Measurements from ENCODE around the gene HACE1.
"Not testable (repeated sequence)": the region's sequence is repeated elsewhere in the genome, so short reads cannot be mapped to it uniquely, and the experiment has no call there.

The HACE1 gene

DNA sequence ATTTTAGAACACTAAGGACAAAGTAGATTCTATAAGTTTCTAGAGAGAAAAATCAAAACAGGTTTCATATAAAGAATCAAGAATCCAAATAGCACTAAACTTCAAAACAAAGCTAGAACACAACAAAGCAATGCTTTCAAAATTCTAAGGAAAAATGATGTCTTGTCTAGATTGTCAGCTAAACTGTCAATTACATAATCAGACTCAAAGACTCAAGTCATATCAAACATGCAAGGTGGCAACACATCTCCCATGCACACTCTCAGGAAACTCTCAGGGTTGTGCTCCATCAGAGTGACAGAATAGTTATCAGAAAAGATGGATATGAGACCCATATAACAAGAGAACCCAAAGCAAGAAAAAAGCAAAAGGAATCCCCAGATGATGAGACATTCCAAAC lies 23.9 kb downstream of the HACE1 start:
- Histone ChIP-seq H3F3A (ENCODE audit: low read depth) (no peaks in the 10 kb centered on the region), H3K9me3 (ENCODE audit: insufficient read depth, low read depth, low read length) (no peaks in the 10 kb centered on the region), H3K27me3 (ENCODE audit: insufficient read depth, low read length, poor library complexity, severe bottlenecking) (no peaks in the 10 kb centered on the region), H3K9me2 (replicated peaks; ENCODE audit: low read depth, low read length) (no peaks in the 10 kb centered on the region), H4K20me1 (ENCODE audit: insufficient read depth, low read length, poor library complexity, severe bottlenecking) (no peaks in the 10 kb centered on the region), H3K4me3 (ENCODE audit: low read length, poor library complexity, severe bottlenecking) (no peak overlapping the region), H3K36me3 (ENCODE audit: insufficient read depth, low read length) (peaks cover 27% of the 10 kb centered on the region), H3K9ac (ENCODE audit: low read depth, low read length, poor library complexity, severe bottlenecking) (no peak overlapping the region), H2AFZ (ENCODE audit: low read length) (no peak overlapping the region), H3K79me2 (ENCODE audit: insufficient read depth, low read length) (no peaks in the 10 kb centered on the region), H3K4me1 (ENCODE audit: insufficient read depth, low read length, poor library complexity, severe bottlenecking) (no peaks in the 10 kb centered on the region), H3K4me2 (ENCODE audit: low read depth, low read length, poor library complexity, severe bottlenecking) (no peak overlapping the region)
- TF ChIP-seq EZH2phosphoT487 (IDR thresholded peaks at IDR 0.05; ENCODE audit: borderline replicate concordance), result no peak
- TF ChIP-seq, protein P1, sequence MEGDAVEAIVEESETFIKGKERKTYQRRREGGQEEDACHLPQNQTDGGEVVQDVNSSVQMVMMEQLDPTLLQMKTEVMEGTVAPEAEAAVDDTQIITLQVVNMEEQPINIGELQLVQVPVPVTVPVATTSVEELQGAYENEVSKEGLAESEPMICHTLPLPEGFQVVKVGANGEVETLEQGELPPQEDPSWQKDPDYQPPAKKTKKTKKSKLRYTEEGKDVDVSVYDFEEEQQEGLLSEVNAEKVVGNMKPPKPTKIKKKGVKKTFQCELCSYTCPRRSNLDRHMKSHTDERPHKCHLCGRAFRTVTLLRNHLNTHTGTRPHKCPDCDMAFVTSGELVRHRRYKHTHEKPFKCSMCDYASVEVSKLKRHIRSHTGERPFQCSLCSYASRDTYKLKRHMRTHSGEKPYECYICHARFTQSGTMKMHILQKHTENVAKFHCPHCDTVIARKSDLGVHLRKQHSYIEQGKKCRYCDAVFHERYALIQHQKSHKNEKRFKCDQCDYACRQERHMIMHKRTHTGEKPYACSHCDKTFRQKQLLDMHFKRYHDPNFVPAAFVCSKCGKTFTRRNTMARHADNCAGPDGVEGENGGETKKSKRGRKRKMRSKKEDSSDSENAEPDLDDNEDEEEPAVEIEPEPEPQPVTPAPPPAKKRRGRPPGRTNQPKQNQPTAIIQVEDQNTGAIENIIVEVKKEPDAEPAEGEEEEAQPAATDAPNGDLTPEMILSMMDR (conservative IDR thresholded peaks at IDR 0.05; ENCODE audit: low read length), result no peak

DNA sequence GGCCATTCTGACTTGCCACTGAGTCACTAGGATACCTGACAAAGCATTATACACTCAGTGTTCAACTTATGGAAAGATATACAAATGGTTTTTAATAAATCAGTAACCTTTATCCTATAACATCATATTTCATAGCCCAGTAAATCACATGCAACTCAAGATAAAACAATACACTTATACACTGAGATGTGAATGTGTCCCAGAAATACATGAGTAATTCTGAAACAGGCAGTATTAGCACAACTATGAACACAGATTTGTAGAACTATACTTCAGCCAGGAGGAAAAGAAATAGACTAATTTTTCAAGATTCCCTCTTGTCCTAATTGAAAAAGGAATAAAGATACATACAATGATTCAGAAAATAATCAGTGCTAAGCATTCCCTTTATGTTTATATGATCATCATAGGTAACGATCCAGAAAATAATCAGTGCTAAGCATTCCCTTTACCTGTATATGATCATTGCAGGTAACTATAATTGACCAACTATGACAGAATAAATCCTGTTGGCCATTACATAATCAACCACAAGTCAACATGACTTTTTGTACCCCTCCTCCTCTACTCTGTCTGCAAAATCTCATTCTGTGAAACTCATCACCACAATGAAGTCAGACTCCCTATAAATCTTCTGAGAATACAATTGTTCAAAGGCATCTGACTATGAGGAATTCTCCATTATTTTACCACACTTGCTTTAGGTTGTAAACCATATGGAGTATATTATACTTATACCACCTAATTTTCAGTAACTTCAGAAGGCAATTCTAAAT lies 30.3 kb downstream of the HACE1 start:
- Histone ChIP-seq H3K4me1 (ENCODE audit: insufficient read depth, low read length, poor library complexity, severe bottlenecking) (peaks cover 3% of the 10 kb centered on the region), H3K9me3 (ENCODE audit: insufficient read depth, low read depth, low read length) (no peaks in the 10 kb centered on the region), H3K79me2 (ENCODE audit: insufficient read depth, low read length) (no peaks in the 10 kb centered on the region), H3K36me3 (ENCODE audit: insufficient read depth, low read length) (peaks cover 29% of the 10 kb centered on the region), H2AFZ (ENCODE audit: low read length) (no peak overlapping the region), H3F3A (ENCODE audit: low read depth) (no peaks in the 10 kb centered on the region), H3K9ac (ENCODE audit: low read depth, low read length, poor library complexity, severe bottlenecking) (no peak overlapping the region), H4K20me1 (ENCODE audit: insufficient read depth, low read length, poor library complexity, severe bottlenecking) (no peaks in the 10 kb centered on the region), H3K9me2 (replicated peaks; ENCODE audit: low read depth, low read length) (no peaks in the 10 kb centered on the region), H3K27me3 (ENCODE audit: insufficient read depth, low read length, poor library complexity, severe bottlenecking) (no peaks in the 10 kb centered on the region), H3K4me2 (ENCODE audit: low read depth, low read length, poor library complexity, severe bottlenecking) (no peak overlapping the region), H3K4me3 (ENCODE audit: low read length, poor library complexity, severe bottlenecking) (no peak overlapping the region)
- TF ChIP-seq, protein P1 (conservative IDR thresholded peaks at IDR 0.05; ENCODE audit: low read length), result no peak
- no peak for TF ChIP-seq EZH2phosphoT487 (IDR thresholded peaks at IDR 0.05; ENCODE audit: borderline replicate concordance)

DNA sequence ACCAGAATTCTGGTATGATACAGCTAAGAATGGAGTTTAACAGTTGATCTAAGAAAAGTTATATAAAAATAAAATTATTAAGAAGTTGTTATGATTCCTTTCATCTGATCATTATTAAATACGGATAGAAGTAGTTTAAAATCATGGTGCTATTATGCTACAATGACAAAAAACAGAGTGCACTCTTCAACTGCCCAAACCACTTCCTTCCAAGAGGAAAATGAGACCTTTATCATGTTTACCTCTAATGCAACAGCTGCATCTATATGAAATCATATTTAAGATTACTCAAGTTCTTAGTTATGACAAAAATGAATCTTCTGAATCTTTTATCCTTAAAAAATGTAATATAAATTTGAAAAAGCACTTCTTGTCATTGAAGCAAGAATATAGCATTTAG lies 31.2 kb downstream of the HACE1 start:
- Histone ChIP-seq H3K9me3 (ENCODE audit: insufficient read depth, low read depth, low read length) (no peaks in the 10 kb centered on the region), H3K36me3 (ENCODE audit: insufficient read depth, low read length) (peaks cover 23% of the 10 kb centered on the region; the same call in 1 of the 2 replicates), H3K79me2 (ENCODE audit: insufficient read depth, low read length) (no peaks in the 10 kb centered on the region), H3F3A (ENCODE audit: low read depth) (no peaks in the 10 kb centered on the region), H3K9ac (ENCODE audit: low read depth, low read length, poor library complexity, severe bottlenecking) (no peak overlapping the region), H3K4me3 (ENCODE audit: low read length, poor library complexity, severe bottlenecking) (no peak overlapping the region), H3K27me3 (ENCODE audit: insufficient read depth, low read length, poor library complexity, severe bottlenecking) (no peaks in the 10 kb centered on the region), H3K4me1 (ENCODE audit: insufficient read depth, low read length, poor library complexity, severe bottlenecking) (peaks cover 3% of the 10 kb centered on the region), H3K4me2 (ENCODE audit: low read depth, low read length, poor library complexity, severe bottlenecking) (no peak overlapping the region), H3K9me2 (replicated peaks; ENCODE audit: low read depth, low read length) (no peaks in the 10 kb centered on the region), H2AFZ (ENCODE audit: low read length) (no peak overlapping the region), H4K20me1 (ENCODE audit: insufficient read depth, low read length, poor library complexity, severe bottlenecking) (no peaks in the 10 kb centered on the region)
- TF ChIP-seq EZH2phosphoT487 (IDR thresholded peaks at IDR 0.05; ENCODE audit: borderline replicate concordance), result no peak
- TF ChIP-seq, protein P1 (conservative IDR thresholded peaks at IDR 0.05; ENCODE audit: low read length), result no peak

DNA sequence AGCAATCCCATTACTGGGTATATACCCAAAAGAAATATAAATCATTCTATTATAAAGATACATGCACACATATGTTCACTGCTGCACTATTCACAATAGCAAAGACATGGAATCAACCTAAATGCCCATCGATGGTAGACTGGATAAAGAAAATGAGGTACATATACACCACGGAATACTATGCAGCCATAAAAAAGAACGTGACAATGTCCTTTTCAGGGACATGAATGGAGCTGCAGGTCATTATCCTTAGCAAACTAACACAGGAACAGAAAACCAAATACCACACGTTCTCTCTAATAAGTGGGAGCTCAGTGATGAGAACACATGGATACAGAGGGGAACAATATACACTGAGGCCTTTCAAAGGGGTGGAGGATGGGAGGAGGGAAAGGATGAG lies 38.9 kb downstream of the HACE1 start:
- H3K27me3 ChIP-seq (ENCODE audit: insufficient read depth, low read length, poor library complexity, severe bottlenecking); H3K9me2 ChIP-seq (replicated peaks; ENCODE audit: low read depth, low read length); H3K4me1 ChIP-seq (ENCODE audit: insufficient read depth, low read length, poor library complexity, severe bottlenecking); H3K4me3 ChIP-seq (ENCODE audit: low read length, poor library complexity, severe bottlenecking); H3F3A ChIP-seq (ENCODE audit: low read depth); H3K79me2 ChIP-seq (ENCODE audit: insufficient read depth, low read length); H2AFZ ChIP-seq (ENCODE audit: low read length); H3K9ac ChIP-seq (ENCODE audit: low read depth, low read length, poor library complexity, severe bottlenecking); H4K20me1 ChIP-seq (ENCODE audit: insufficient read depth, low read length, poor library complexity, severe bottlenecking); H3K9me3 ChIP-seq (ENCODE audit: insufficient read depth, low read depth, low read length); H3K4me2 ChIP-seq (ENCODE audit: low read depth, low read length, poor library complexity, severe bottlenecking): not testable (repeated sequence)
- H3K36me3 ChIP-seq (ENCODE audit: insufficient read depth, low read length), result peaks cover 19% of the 10 kb centered on the region; the same call in 1 of the 2 replicates

All from Loucy (cell line).